Endothelial cell of umbilical vein (primary cell): ENCODE measurements around the gene NDUFA13.

Source experiments
- FOS ChIP-seq: IDR thresholded peaks from 2 replicates; pipeline ENCODE4 v1.6.1; 2011; ENCODE audit warnings: mild to moderate bottlenecking, low read length, moderate library complexity, borderline replicate concordance; ENCODE audit not compliant: insufficient read depth
- TF ChIP-seq, protein P1 (sequence below): IDR thresholded peaks from 2 replicates; pipeline ENCODE4 v1.6.1; 2011; ENCODE audit not compliant: insufficient read depth, insufficient read length
- TF ChIP-seq, protein P2 (sequence below), 2 donors: IDR thresholded peaks; 1 replicate in 1 of 2; 2 replicates in 1 of 2; pipeline ENCODE4 v1.5.1; 2011; ENCODE audit warnings: low read length in 2 of 2, mild to moderate bottlenecking in 2 of 2, moderate library complexity in 2 of 2, control low read depth in 1 of 2, inconsistent platforms in 1 of 2, low read depth in 1 of 2; ENCODE audit not compliant: insufficient read depth in 1 of 2; ENCODE audit errors: extremely low read depth in 1 of 2

DNA sequence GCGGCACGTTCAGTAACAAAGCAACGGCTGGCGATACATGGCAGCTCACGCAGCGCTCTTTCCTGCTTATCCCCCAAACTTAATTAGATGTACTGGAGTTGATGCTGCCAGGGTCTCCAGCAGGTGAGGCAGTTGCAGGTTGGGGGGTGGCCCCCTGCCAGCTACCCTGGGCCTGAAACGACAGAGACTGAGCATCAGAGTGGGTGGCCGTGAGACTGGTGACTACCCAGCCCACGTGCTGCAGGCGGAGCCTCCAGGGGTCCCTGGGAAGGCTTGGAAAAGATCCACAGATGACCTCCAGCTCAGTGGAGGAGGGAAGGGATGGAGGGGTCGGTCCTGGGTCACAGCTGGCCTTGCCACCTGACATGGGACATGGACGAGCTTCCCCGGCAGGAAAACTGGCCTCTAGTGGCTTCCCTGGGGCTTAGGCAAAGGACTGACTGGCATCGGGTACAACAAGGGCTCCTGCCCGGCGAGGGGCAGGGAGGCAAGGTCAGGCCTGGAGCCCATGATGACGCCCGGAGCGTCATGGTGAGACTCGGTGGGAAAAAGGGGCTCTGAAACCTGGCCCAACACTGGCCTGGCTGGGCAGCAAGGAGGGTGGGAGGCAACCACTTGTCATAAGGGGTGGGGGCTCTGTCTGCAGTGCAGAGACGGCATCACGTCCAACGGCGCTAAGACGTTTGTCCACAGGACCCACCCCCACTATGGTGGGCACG is 46.1 kb downstream of the NDUFA13 start:
- TF ChIP-seq, protein P1, sequence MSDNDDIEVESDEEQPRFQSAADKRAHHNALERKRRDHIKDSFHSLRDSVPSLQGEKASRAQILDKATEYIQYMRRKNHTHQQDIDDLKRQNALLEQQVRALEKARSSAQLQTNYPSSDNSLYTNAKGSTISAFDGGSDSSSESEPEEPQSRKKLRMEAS: no peak
- TF ChIP-seq, protein P2, sequence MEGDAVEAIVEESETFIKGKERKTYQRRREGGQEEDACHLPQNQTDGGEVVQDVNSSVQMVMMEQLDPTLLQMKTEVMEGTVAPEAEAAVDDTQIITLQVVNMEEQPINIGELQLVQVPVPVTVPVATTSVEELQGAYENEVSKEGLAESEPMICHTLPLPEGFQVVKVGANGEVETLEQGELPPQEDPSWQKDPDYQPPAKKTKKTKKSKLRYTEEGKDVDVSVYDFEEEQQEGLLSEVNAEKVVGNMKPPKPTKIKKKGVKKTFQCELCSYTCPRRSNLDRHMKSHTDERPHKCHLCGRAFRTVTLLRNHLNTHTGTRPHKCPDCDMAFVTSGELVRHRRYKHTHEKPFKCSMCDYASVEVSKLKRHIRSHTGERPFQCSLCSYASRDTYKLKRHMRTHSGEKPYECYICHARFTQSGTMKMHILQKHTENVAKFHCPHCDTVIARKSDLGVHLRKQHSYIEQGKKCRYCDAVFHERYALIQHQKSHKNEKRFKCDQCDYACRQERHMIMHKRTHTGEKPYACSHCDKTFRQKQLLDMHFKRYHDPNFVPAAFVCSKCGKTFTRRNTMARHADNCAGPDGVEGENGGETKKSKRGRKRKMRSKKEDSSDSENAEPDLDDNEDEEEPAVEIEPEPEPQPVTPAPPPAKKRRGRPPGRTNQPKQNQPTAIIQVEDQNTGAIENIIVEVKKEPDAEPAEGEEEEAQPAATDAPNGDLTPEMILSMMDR (IDR thresholded peaks at IDR 0.05; ENCODE audit: extremely low read depth in 1 of 2, insufficient read depth in 1 of 2, low read depth in 1 of 2, low read length in 2 of 2): no peak
- TF ChIP-seq FOS: no peak
